HG02938 (cell line): ENCODE data around the gene ZGPAT.

ENCODE experiments used
- ATAC-seq: cut with Tn5 transposase; IDR thresholded peaks from one replicate; pipeline ENCODE4 v1.9.1; 2021; ENCODE audit warnings: mild to moderate bottlenecking, moderate library complexity; ENCODE audit not compliant: unreplicated experiment

Gene ZGPAT

GRCh38 chr20:63778034-63778752 is 70.4 kb downstream of the ZGPAT start:
- ATAC-seq = no peak

DNA sequence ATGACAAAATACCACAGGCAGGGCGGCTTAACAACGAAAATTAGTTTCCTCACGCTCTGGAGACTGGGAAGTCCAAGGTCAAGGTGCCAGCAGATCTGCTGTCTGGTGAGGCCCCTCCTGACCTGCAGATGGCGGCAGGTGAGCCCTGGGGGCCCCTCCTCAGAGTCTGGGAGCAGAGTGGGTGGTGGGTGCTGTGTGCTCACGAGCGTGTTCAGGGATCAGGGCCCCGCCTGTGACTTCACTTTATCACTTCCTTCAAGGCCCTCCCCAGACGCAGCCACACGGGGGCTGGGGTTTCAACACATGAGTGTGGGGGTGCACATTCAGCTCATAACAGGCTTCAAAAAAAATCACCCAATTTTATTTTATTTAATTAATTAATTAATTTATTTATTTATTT is 71.0 kb downstream of the ZGPAT start:
- no peak for ATAC-seq

DNA sequence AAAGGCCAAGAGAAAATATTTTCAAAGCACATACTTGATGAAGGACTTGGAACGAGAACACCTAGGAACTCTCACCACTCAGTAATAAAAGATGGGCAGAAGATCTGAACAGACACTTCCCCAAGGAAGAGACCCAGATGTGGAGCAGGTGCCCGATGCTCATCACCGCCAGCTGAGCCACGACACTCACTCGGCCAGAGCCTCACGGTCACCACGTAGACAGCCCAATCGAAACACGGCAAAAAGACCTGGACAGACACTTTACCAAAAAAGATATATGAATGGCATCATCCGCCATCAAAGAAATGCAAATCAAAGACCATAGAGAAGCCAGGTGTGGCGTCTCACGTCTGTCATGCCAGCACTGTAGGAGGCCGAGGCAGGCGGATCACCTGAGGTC is 73.3 kb downstream of the ZGPAT start:
- no peak for ATAC-seq

- ATAC-seq = no peak
These were observed 74.2 kb downstream of the ZGPAT start for GRCh38 chr20:63782051-63782471.

GRCh38 chr20:63782521-63782971 is 74.7 kb downstream of the ZGPAT start:
- no peak for ATAC-seq

- no peak for ATAC-seq
These were observed 76.1 kb downstream of the ZGPAT start for GRCh38 chr20:63783970-63784369.

DNA sequence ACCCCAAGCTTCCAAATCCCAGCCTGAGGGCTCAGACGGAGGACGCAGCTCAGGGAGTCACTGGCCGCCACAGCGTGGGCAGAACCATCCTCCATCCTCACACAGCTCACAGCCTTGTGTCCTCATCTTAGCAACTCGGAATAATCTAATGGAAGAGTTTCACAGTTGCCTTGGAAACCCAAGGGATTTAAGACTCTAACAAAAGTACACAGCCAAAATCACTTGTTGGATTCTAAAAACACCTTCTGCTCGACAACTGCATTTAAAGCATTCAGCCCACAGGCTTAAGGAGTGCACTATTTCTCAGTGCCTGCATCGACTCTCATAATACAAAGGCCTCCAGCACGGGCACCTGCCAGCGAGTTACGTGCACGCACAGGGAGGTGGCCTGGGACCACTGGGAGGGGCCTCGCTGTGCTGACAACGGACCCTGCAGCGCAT is 77.9 kb downstream of the ZGPAT start:
- no peak for ATAC-seq
